ENCODE measurements around the gene PRRT1B. TPM values are rescaled to one million over a fixed set of nuclear protein-coding genes. Genes with fewer than 3 reads are reported as not detected.

The PRRT1B gene
- total and polyA plus RNA-seq, 4 experiments from 2014 or later: not detected

- H3K9me3 ChIP-seq (ENCODE audit: control insufficient read depth in 1 of 2, low read length in 2 of 2): no peaks in the 10 kb centered on the region
- Mint-ChIP-seq H3K9me3 (peaks cover 0 to 4% (median 0%) of the 10 kb centered on the region in 8 donors), H3K36me3 (peaks cover 43 to 62% of the 10 kb centered on the region in 2 donors), H3K4me1 (peaks cover 33 to 65% (median 39%) of the 10 kb centered on the region in 4 donors), H3K27me3 (no peaks in the 10 kb centered on the region), H3K4me3 (peak overlapping the region in 1 of 8 donors; percentile 17), H3K27ac (peak overlapping the region in 6 of 7 donors; percentile 5 to 84 (median 67))
- peaks cover 52% of the 10 kb centered on the region for H3K36me3 ChIP-seq (ENCODE audit: insufficient read depth, low read length)
- no peak overlapping the region for H3K4me3 ChIP-seq (ENCODE audit: low read length in 2 of 2)
- peaks cover 52% of the 10 kb centered on the region for H3K4me1 ChIP-seq (ENCODE audit: insufficient read depth, low read length)
- intact Hi-C loops (cut with micrococcal nuclease): no loop called here
- CTCF ChIA-PET (ENCODE audit: partially characterized antibody): no interaction called here
- H3K27ac ChIP-seq (ENCODE audit: low read depth, low read length): no peak overlapping the region
- POLR2A ChIA-PET (ENCODE audit: partially characterized antibody): no interaction called here
- DNase-seq: no peak
- H3K27me3 ChIP-seq (ENCODE audit: insufficient read depth, low read length): no peaks in the 10 kb centered on the region
Observed at GRCh38 chr9:131582056-131582455, 36.7 kb downstream of the PRRT1B start.

GRCh38 chr9:131582466-131583336 lies 37.4 kb downstream of the PRRT1B start:
- no peak overlapping the region for H3K27ac ChIP-seq (ENCODE audit: low read depth, low read length)
- no peak overlapping the region for H3K4me3 ChIP-seq (ENCODE audit: low read length in 2 of 2)
- DNase-seq: no peak
- H3K9me3 Mint-ChIP-seq: peaks cover 0 to 9% (median 0%) of the 10 kb centered on the region in 8 donors
- ChIA-PET CTCF (ENCODE audit: partially characterized antibody) (no interaction called here), POLR2A (ENCODE audit: partially characterized antibody) (no interaction called here)
- no peaks in the 10 kb centered on the region for H3K9me3 ChIP-seq (ENCODE audit: control insufficient read depth in 1 of 2, low read length in 2 of 2)
- no peaks in the 10 kb centered on the region for H3K27me3 Mint-ChIP-seq
- H3K4me1 Mint-ChIP-seq: peaks cover 35 to 66% (median 41%) of the 10 kb centered on the region in 4 donors
- H3K36me3 Mint-ChIP-seq: peaks cover 50 to 66% of the 10 kb centered on the region in 2 donors
- peaks cover 52% of the 10 kb centered on the region for H3K36me3 ChIP-seq (ENCODE audit: insufficient read depth, low read length)
- H3K4me3 Mint-ChIP-seq: peak overlapping the region in 1 of 8 donors; percentile 32
- peaks cover 46% of the 10 kb centered on the region for H3K4me1 ChIP-seq (ENCODE audit: insufficient read depth, low read length)
- no peaks in the 10 kb centered on the region for H3K27me3 ChIP-seq (ENCODE audit: insufficient read depth, low read length)
- intact Hi-C loops (cut with micrococcal nuclease): no loop called here
- H3K27ac Mint-ChIP-seq: peak overlapping the region in 3 of 7 donors; percentile 47 to 81 (median 70)

GRCh38 chr9:131583337-131583645 lies 38.0 kb downstream of the PRRT1B start:
- DNase-seq: no peak
- no peaks in the 10 kb centered on the region for H3K27me3 Mint-ChIP-seq
- peaks cover 30 to 62% (median 39%) of the 10 kb centered on the region in 4 donors for H3K4me1 Mint-ChIP-seq

GRCh38 chr9:131583836-131584555 lies 38.7 kb downstream of the PRRT1B start:
- Mint-ChIP-seq H3K36me3 (peaks cover 48 to 63% of the 10 kb centered on the region in 2 donors), H3K9me3 (peaks cover 0 to 9% (median 0%) of the 10 kb centered on the region in 8 donors), H3K4me1 (peaks cover 25 to 55% (median 33%) of the 10 kb centered on the region in 4 donors), H3K4me3 (no peak overlapping the region), H3K27ac (peak overlapping the region in 3 of 7 donors; percentile 61 to 94 (median 91)), H3K27me3 (no peaks in the 10 kb centered on the region)
- Histone ChIP-seq H3K4me1 (ENCODE audit: insufficient read depth, low read length) (peaks cover 34% of the 10 kb centered on the region), H3K4me3 (ENCODE audit: low read length in 2 of 2) (no peak overlapping the region), H3K36me3 (ENCODE audit: insufficient read depth, low read length) (peaks cover 59% of the 10 kb centered on the region), H3K27ac (ENCODE audit: low read depth, low read length) (peak overlapping the region; percentile 6), H3K9me3 (ENCODE audit: control insufficient read depth in 1 of 2, low read length in 2 of 2) (no peaks in the 10 kb centered on the region), H3K27me3 (ENCODE audit: insufficient read depth, low read length) (no peaks in the 10 kb centered on the region)
- CTCF ChIA-PET (ENCODE audit: partially characterized antibody): interaction anchor here (0.5 to 2.2 kb wide), 6 partner anchors 24 to 405 kb away, joined by 3 to 16 read pairs (median 6); partner anchors contain the start of gene RAPGEF1
- intact Hi-C loops (cut with micrococcal nuclease): no loop called here
- POLR2A ChIA-PET (ENCODE audit: partially characterized antibody): interaction anchor here (1.8 to 1.9 kb wide), 2 partner anchors 149 to 160 kb away, joined by 18 to 21 read pairs; no protein-coding TSS in a partner anchor
- DNase-seq: no peak

More at GRCh38 chr9:131583337-131583645, 38.0 kb downstream of the PRRT1B start:
- H3K36me3 ChIP-seq (ENCODE audit: insufficient read depth, low read length): peaks cover 54% of the 10 kb centered on the region
- ChIA-PET CTCF (ENCODE audit: partially characterized antibody) (no interaction called here), POLR2A (ENCODE audit: partially characterized antibody) (no interaction called here)
- peaks cover 0 to 9% (median 0%) of the 10 kb centered on the region in 8 donors for H3K9me3 Mint-ChIP-seq
- H3K4me3 Mint-ChIP-seq: peak overlapping the region in 1 of 8 donors; percentile 32
- no peaks in the 10 kb centered on the region for H3K27me3 ChIP-seq (ENCODE audit: insufficient read depth, low read length)
- no peak overlapping the region for H3K4me3 ChIP-seq (ENCODE audit: low read length in 2 of 2)
- H3K4me1 ChIP-seq (ENCODE audit: insufficient read depth, low read length): peaks cover 41% of the 10 kb centered on the region
- H3K9me3 ChIP-seq (ENCODE audit: control insufficient read depth in 1 of 2, low read length in 2 of 2): no peaks in the 10 kb centered on the region
- H3K27ac Mint-ChIP-seq: peak overlapping the region in 5 of 7 donors; percentile 4 to 81 (median 36)
- H3K36me3 Mint-ChIP-seq: peaks cover 48 to 65% of the 10 kb centered on the region in 2 donors
- H3K27ac ChIP-seq (ENCODE audit: low read depth, low read length): no peak overlapping the region
- intact Hi-C loops (cut with micrococcal nuclease): no loop called here

GRCh38 chr9:131584858-131585257 lies 39.5 kb downstream of the PRRT1B start:
- Mint-ChIP-seq H3K27me3 (no peaks in the 10 kb centered on the region), H3K36me3 (peaks cover 42 to 57% of the 10 kb centered on the region in 2 donors), H3K4me3 (peak overlapping the region in 7 of 8 donors; percentile 69 to 87 (median 78)), H3K27ac (peak overlapping the region; percentile 85 to 97 (median 92)), H3K4me1 (peaks cover 20 to 52% (median 28%) of the 10 kb centered on the region in 4 donors), H3K9me3 (peaks cover 0 to 9% (median 0%) of the 10 kb centered on the region in 8 donors)
- H3K27ac ChIP-seq (ENCODE audit: low read depth, low read length): peak overlapping the region; percentile 6
- ChIA-PET POLR2A (ENCODE audit: partially characterized antibody) (interaction anchor here (0.7 to 1.9 kb wide), 16 partner anchors 10 to 307 kb away, joined by 3 to 21 read pairs (median 5); partner anchors contain the start of gene RAPGEF1), CTCF (ENCODE audit: partially characterized antibody) (interaction anchor here (0.7 to 2.2 kb wide), 14 partner anchors 10 to 235 kb away, joined by 3 to 16 read pairs (median 4); partner anchors contain the start of gene RAPGEF1)
- peaks cover 29% of the 10 kb centered on the region for H3K4me1 ChIP-seq (ENCODE audit: insufficient read depth, low read length)
- intact Hi-C loops (cut with micrococcal nuclease): no loop called here
- peak in 1 of 5 donors; percentile 46 for DNase-seq
- H3K9me3 ChIP-seq (ENCODE audit: control insufficient read depth in 1 of 2, low read length in 2 of 2): no peaks in the 10 kb centered on the region
- no peaks in the 10 kb centered on the region for H3K27me3 ChIP-seq (ENCODE audit: insufficient read depth, low read length)
- peaks cover 59% of the 10 kb centered on the region for H3K36me3 ChIP-seq (ENCODE audit: insufficient read depth, low read length)
- peak overlapping the region in 1 of 2 donors; percentile 26 for H3K4me3 ChIP-seq (ENCODE audit: low read length in 2 of 2)

DNA sequence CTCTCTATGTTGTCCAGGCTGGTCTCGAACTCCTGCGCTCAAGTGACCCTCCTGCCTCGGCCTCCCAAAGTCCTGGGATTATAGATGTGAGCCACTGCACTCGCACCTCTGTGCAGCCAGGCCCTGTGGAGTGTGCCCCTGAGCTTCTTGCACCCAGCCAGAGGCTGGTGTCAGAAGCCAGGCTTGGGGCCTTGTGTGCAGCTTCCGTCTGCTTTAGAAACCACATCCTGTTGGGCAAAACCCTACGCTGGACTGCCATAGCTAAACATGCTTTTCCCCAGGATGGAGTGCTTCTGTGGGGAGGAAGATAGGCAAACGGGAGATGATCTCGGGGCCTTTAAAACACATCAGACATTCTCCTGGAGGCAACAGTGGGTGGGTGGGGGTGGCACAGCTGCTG lies 40.1 kb downstream of the PRRT1B start:
- POLR2A ChIA-PET (ENCODE audit: partially characterized antibody): interaction anchor here (0.7 to 1.9 kb wide), 17 partner anchors 9 to 307 kb away, joined by 3 to 21 read pairs (median 5); partner anchors contain the start of gene RAPGEF1
- Histone ChIP-seq H3K27me3 (ENCODE audit: insufficient read depth, low read length) (no peaks in the 10 kb centered on the region), H3K36me3 (ENCODE audit: insufficient read depth, low read length) (peaks cover 58% of the 10 kb centered on the region), H3K9me3 (ENCODE audit: control insufficient read depth in 1 of 2, low read length in 2 of 2) (no peaks in the 10 kb centered on the region), H3K27ac (ENCODE audit: low read depth, low read length) (peak overlapping the region; percentile 6), H3K4me3 (ENCODE audit: low read length in 2 of 2) (no peak overlapping the region), H3K4me1 (ENCODE audit: insufficient read depth, low read length) (peaks cover 35% of the 10 kb centered on the region)
- intact Hi-C loops (cut with micrococcal nuclease): no loop called here
- Mint-ChIP-seq H3K27ac (peak overlapping the region; percentile 85 to 97 (median 92)), H3K36me3 (peaks cover 41 to 56% of the 10 kb centered on the region in 2 donors), H3K4me1 (peaks cover 24 to 57% (median 32%) of the 10 kb centered on the region in 4 donors), H3K27me3 (no peaks in the 10 kb centered on the region), H3K9me3 (peaks cover 0 to 9% (median 0%) of the 10 kb centered on the region in 8 donors), H3K4me3 (peak overlapping the region; percentile 67 to 87 (median 78))
- peak; percentile 56 to 77 (median 60) for DNase-seq
- CTCF ChIA-PET (ENCODE audit: partially characterized antibody): interaction anchor here (0.7 to 2.2 kb wide), 18 partner anchors 9 to 235 kb away, joined by 3 to 16 read pairs (median 4); partner anchors contain the start of gene RAPGEF1
